ENCODE results near the gene GKN2. TPM values are rescaled to one million over a fixed set of nuclear protein-coding genes. Genes with fewer than 3 reads are reported as not detected.

Gene GKN2
- total and polyA plus RNA-seq, 2 donors (not counting 1 experiment from before 2014, with no cell fraction given), result not detected

Other genes starting within 250 kb of the GKN2 start
- 207 and 221 TPM in 2 replicates for gene ARHGAP25, start 218.1 kb downstream of the GKN2 start, total RNA-seq
- gene ARHGAP25, start 218.1 kb downstream of the GKN2 start, polyA plus RNA-seq, result 97.9 and 114 TPM in 2 replicates
- gene BMP10, start 81.5 kb downstream of the GKN2 start, total RNA-seq, result not detected in 2 replicates
- gene BMP10, start 81.5 kb downstream of the GKN2 start, polyA plus RNA-seq, result not detected in 2 replicates
- not detected in 2 replicates for gene GKN1, start 21.7 kb upstream of the GKN2 start, total RNA-seq
- gene GKN1, start 21.7 kb upstream of the GKN2 start, polyA plus RNA-seq, result not detected in 2 replicates
- gene ANTXR1, start 60.3 kb upstream of the GKN2 start, total RNA-seq, result 0.22 TPM in 1 of 2 replicates, not detected in the other
- not detected in 2 replicates for gene ANTXR1, start 60.3 kb upstream of the GKN2 start, polyA plus RNA-seq

Data from B cell (primary cell).